HG02852 (cell line): ENCODE measurements around the gene SNED1.
"Not testable (repeated sequence)": the region's sequence is repeated elsewhere in the genome, so short reads cannot be mapped to it uniquely, and the experiment has no call there.

ENCODE experiments used
- ATAC-seq: cut with Tn5 transposase; IDR thresholded peaks from one replicate; pipeline ENCODE4 v1.9.1; 2021; ENCODE audit warnings: mild to moderate bottlenecking, moderate library complexity; ENCODE audit not compliant: unreplicated experiment

The SNED1 gene

GRCh38 chr2:241104611-241105010 is 106.2 kb downstream of the SNED1 start:
- not testable (repeated sequence) for ATAC-seq

DNA sequence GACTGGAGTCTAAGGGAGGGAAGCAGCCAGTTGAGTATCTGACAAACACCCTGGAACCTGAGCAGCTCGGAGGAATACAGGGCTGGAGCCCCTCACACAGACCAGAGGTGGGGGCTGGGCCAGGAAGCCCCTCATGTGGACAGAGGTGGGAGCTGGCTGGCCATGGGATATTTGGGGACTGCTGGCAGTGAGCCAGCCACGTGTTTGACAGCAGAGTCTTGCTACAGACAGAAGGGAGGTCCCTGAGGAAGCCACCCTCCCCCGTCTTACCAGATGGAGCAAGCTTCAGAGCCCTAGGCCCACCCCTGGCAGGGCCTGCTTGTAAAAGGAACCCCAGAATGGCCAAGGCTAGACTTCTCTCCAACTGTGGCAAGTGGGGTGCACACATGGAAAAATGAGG is 107.2 kb downstream of the SNED1 start:
- ATAC-seq, result no peak

DNA sequence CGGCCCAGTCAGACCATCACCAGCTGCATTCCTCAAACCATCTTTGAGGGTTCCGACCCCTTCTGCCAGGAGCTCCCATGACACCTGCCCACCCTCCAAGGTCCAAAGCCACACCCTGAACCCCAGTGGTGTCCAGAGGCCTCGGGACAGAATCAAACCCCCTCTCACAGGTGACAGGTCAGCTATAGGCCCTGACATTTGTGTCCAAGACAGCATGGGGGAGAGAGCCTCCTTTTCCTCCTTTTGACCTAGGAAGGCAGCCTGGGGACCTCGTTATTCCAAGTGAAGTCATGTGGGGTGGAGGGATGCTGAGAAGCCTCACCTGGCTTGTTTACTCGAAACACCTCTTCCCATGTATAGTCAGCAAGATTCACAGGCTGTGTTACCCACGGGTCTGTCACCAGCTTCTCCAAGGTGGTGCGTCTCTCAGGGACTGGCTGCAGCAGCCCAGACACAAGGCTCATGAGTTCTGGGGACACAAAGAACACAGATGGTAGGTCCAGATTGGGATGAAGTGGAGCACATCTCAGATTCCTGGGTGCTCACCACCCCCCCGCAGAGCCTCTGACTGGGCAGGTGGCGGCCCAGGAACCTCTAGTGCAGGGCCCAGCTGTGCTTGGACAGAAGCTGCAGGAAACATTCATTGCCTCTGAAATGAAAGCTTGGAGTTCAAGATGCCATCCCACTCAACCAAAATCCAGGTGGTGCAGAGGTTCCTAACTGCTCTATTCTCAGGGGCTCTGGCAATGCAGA is 108.8 kb downstream of the SNED1 start:
- no peak for ATAC-seq

DNA sequence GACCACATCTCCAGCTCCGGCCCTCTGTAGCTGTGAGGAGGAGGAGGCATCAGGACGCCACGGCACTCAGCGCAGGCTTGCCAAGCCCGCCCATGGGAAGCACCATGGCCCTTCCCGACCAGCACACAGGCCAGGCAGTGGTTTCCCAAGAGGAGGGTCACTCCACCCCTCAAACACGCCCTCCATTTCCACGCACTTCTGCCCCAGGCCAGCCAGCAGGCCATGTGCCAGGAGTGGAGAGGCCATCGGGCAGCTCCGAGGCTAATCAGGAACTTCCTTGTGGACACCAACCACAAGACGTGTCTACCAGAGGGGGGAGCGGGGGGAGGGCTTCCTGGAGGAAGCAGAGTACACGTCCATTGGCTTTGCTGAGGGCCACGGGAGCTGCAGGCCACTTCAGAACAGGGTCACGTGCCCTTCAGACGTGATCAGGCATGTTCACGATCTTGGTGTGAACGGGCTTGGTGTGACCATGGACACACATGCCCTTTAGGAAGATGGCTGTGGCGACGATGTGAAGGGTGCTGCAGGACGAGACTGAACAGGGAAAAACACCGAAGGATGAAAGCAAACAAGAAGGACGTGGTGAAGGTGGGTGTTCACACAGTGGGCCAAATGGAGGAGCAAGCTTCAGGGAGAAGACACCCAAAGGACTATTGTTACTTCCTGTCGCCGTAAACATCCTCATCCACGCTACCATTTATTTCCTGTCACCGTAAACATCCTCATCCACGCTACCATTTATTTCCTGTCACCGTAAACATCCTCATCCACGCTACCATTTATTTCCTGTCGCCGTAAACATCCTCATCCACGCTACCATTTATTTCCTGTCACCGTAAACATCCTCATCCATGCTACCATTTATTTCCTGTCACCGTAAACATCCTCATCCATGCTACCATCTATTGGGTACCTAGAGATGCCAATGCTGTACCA is 110.1 kb downstream of the SNED1 start:
- ATAC-seq, result no peak

DNA sequence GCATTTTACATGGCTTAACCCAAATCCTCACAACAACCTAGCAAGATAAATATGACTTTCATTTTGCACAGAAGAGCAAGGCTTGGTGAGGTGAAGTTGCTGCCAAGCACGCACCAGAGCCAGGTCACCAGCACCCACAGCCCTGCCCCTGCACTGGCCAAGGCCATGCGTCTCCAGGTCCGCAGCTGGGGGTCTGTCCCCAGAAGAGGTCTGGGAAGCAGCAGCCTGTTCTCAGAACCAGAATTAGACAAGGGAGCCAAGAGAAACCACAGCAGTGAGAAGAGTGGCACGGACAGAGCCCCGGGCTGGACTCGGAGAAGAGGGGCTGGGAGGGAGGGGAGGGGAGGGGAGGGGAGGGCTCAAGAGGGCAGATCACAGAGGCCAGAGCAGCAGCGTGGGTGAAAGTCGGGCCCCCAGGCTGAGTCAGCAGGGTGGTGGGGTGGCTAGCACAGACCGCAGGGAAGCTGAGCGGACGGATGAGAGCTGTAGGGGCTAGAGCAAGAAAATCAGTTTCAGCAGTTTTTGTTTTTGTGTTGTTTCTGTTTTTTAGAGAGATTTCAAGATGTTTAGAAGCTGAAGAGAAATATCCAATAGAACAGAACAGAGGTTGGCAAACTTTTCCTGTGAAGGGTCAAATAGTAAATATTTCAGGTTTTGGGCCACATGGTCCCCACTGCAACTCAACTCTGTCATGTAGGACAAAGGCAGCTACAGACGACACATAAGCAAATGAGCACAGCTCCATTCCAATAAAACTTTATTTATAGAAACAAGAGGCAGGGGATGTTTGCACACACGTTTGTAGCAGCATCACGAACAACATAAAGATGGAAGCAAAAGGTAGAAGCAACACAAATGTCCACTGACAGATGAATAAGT is 111.0 kb downstream of the SNED1 start:
- no peak for ATAC-seq

GRCh38 chr2:241110089-241110606 is 111.7 kb downstream of the SNED1 start:
- ATAC-seq, result no peak

GRCh38 chr2:241110607-241111439 is 112.4 kb downstream of the SNED1 start:
- ATAC-seq, result peak; percentile 45

DNA sequence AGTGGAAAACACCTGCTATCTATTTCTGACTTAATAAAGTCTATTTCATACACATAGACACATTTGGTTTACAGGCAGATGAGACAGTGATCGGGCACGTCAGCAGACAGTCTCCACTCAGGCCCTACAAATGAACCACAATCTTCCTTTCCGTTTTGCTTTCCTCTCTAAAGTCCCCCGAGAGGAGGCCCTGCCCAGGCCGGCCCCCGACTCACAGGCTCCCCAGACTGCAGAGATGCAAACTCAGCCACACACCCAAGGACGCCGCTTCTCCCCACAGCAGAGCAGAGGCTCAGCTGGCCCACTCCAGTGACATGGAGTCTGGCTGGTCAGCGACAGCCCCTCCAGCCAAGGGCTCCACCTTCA is 113.0 kb downstream of the SNED1 start:
- peak; percentile 48 for ATAC-seq

GRCh38 chr2:241112046-241112445 is 113.6 kb downstream of the SNED1 start:
- no peak for ATAC-seq

- ATAC-seq, result no peak
Observed at GRCh38 chr2:241112592-241112991, 114.2 kb downstream of the SNED1 start.

DNA sequence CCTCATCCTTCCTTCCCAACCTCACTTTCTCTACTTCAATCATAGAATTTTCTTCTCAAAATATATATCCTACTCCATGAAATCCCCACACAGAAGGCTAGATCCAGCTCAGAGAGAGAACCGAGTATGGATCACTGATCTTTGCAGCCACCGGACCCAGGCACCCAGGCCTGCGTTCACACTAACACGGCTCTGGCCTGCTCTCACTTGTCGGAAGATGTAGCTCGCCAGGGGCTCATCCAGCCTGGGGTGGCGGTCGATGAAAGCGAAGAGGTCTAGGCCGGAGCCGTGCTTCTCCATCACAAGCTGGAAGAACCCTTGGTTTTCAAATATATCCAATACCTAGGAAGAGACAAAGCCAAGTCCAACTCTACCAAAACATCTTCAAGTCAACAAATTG is 116.4 kb downstream of the SNED1 start:
- no peak for ATAC-seq

DNA sequence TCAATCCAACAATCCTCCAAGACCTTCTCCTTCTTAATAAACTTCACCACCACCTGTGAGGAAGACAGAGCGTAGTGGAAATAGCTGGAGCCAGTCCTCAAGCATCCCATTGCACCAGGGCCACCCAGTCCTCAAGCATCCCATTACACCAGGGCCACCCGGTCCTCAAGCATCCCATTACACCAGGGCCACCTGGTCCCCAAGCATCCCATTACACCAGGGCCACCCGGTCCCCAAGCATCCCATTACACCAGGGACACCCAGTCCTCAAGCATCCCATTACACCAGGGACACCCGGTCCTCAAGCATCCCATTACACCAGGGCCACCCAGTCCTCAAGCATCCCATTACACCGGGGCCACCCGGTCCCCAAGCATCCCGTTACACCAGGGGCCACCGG is 116.9 kb downstream of the SNED1 start:
- ATAC-seq, result no peak

GRCh38 chr2:241116606-241117560 is 118.5 kb downstream of the SNED1 start:
- ATAC-seq, result no peak

DNA sequence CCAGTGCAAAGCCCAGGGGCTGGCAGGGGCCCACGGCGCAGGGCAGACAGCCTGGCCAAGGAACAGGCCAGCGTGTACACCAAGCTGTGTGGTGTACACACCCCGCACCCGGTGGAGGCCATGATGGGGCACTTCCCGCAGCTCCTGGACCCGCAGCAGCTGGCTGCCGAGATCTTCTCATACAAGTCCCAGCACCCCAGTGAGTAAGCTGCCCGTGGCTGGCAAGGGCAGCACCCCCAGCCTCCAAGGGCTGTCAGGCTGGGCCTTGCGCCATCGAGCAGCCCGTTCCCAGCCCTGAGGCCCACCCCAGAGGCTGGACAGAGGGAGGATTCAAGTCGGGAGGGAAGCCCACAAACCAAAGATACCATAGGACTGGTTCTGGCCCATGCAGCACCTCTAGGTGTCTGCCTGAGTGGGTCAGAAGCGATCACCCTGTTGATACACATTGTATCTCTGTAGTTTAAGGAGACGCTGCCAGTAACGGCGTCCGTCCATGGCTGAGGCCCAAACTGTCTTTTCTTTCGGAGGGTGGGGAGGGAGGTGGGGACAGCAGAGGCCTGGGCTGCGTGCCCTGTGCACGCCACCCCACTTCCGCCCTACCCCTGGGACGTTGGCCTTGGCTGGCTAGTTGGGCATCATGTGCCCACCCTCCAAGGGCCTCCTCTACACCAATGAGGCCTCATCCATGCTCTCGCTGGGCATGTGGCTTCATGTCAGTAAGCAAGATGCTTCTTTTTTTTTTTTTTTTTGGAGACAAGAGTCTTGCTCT is 120.5 kb downstream of the SNED1 start:
- no peak for ATAC-seq

GRCh38 chr2:241120440-241120839 is 122.0 kb downstream of the SNED1 start:
- no peak for ATAC-seq

GRCh38 chr2:241121008-241121407 is 122.6 kb downstream of the SNED1 start:
- no peak for ATAC-seq

GRCh38 chr2:241122376-241123002 is 124.1 kb downstream of the SNED1 start:
- no peak for ATAC-seq
